HepG2 (cell line): ENCODE measurements around the gene IGFBP5. TPM values are rescaled to one million over a fixed set of nuclear protein-coding genes. Genes with fewer than 3 reads are reported as not detected.

Experiments
- ATAD3A ChIP-seq: sonication (generic); formaldehyde crosslinking; IDR thresholded peaks from 2 replicates; pipeline ENCODE4 v1.4.0; 2020; ENCODE audit warnings: missing genetic modification reagents
- ATF7-NPFF ChIP-seq: sonication (generic); formaldehyde crosslinking; IDR thresholded peaks from 2 replicates; pipeline ENCODE4 v1.8.1; 2023; ENCODE audit warnings: mild to moderate bottlenecking, low read depth, missing genetic modification reagents, moderate library complexity
- ELF1 ChIP-seq: sonication (generic); formaldehyde crosslinking; IDR thresholded peaks from 2 replicates; pipeline ENCODE4 v1.4.0; 2020; ENCODE audit warnings: missing genetic modification reagents
- FOXM1 ChIP-seq: sonication (generic); formaldehyde crosslinking; IDR thresholded peaks from 2 replicates; pipeline ENCODE4 v1.5.0; 2020; ENCODE audit warnings: missing genetic modification reagents
- FOXP1 ChIP-seq, 2 experiments: fragments of 450-650 bp in 1 of 2; IDR thresholded peaks; 2 replicates each; pipeline ENCODE4 v1.6.1; 2017 to 2018; ENCODE audit warnings: antibody characterized with exemption in 1 of 2
- HDAC6 ChIP-seq: fragments of 200-600 bp; sonication (generic); IDR thresholded peaks from 2 replicates; pipeline ENCODE4 v1.7.0; 2017; ENCODE audit warnings: mild to moderate bottlenecking, antibody characterized with exemption, low read length, low read depth
- HHEX ChIP-seq: IDR thresholded peaks from 2 replicates; pipeline ENCODE4 v1.6.1; 2016; ENCODE audit warnings: control low read depth
- HOXD1 ChIP-seq: sonication (generic); formaldehyde crosslinking; IDR thresholded peaks from 2 replicates; pipeline ENCODE4 v1.5.0; 2020; ENCODE audit warnings: missing genetic modification reagents
- JUN ChIP-seq: sonication (generic); formaldehyde crosslinking; IDR thresholded peaks from 2 replicates; pipeline ENCODE4 v1.4.0; 2020; ENCODE audit warnings: mild to moderate bottlenecking, missing genetic modification reagents
- NFIC ChIP-seq: IDR thresholded peaks from 2 replicates; pipeline ENCODE4 v1.6.1; 2012; ENCODE audit warnings: mild to moderate bottlenecking, low read length, inconsistent platforms
- NR2F1 ChIP-seq, 2 experiments: fragments of 450-650 bp in 1 of 2; formaldehyde crosslinking in 1 of 2; IDR thresholded peaks; 2 replicates each; pipeline versions ENCODE4 v1.5.0 to v1.6.1; 2016 to 2020; ENCODE audit warnings: mild to moderate bottlenecking in 1 of 2, missing compliant biosample characterization in 1 of 2, missing genetic modification reagents in 1 of 2, moderate library complexity in 1 of 2
- SALL2 ChIP-seq: sonication (generic); formaldehyde crosslinking; IDR thresholded peaks from 2 replicates; pipeline ENCODE4 v1.8.1; 2023; ENCODE audit warnings: mild to moderate bottlenecking, missing genetic modification reagents, inconsistent platforms
- SAP130 ChIP-seq: IDR thresholded peaks from 2 replicates; pipeline ENCODE4 v1.6.1; 2016; ENCODE audit warnings: low read depth
- SOX5 ChIP-seq: IDR thresholded peaks from 2 replicates; pipeline ENCODE4 v1.6.1; 2016; ENCODE audit warnings: borderline replicate concordance
- SRY ChIP-seq: sonication (generic); formaldehyde crosslinking; IDR thresholded peaks from 2 replicates; pipeline ENCODE4 v1.8.0; 2022; ENCODE audit warnings: mild to moderate bottlenecking, missing genetic modification reagents
- ZBTB40 ChIP-seq, 2 experiments: fragments of 450-650 bp in 1 of 2; sonication (generic) in 1 of 2; formaldehyde crosslinking in 1 of 2; IDR thresholded peaks; 2 replicates each; pipeline versions ENCODE4 v1.6.1 to v1.8.0; 2016 to 2022; ENCODE audit warnings: antibody characterized with exemption in 1 of 2, mild to moderate bottlenecking in 1 of 2, missing genetic modification reagents in 1 of 2
- ZNF674 ChIP-seq: sonication (generic); formaldehyde crosslinking; IDR thresholded peaks from 2 replicates; pipeline ENCODE4 v1.5.0; 2020; ENCODE audit warnings: low read depth, mild to moderate bottlenecking, missing genetic modification reagents
- polyA plus RNA-seq, 8 experiments: library from polyadenylated mRNA; depleted of rRNA in 3 of 8; stranded (reverse) in 7 of 8; unstranded in 1 of 8; fragments of >200 nt; fragmentation: Illumina TruSeq in 4 of 8; extraction: Trizol in 4 of 8; gene quantifications; 2 replicates each; pipeline versions ENCODE4 v1.2.1 to v1.2.3, GENCODE V29; 2011 to 2016; ENCODE audit warnings: low read depth in 4 of 8, missing spikeins in 1 of 8, mixed read lengths in 1 of 8; ENCODE audit not compliant: insufficient read depth in 1 of 8
- total RNA-seq, 5 experiments: library from RNA; depleted of rRNA; stranded (reverse); fragments of >200 nt; fragmentation: Illumina TruSeq; extraction: Trizol; gene quantifications; 2 replicates each; pipeline ENCODE4 v1.2.3, GENCODE V29; 2016; ENCODE audit warnings: low read depth in 1 of 5
- TF ChIP-seq, protein P1 (sequence below): sonication (generic); formaldehyde crosslinking; conservative IDR thresholded peaks from 2 replicates; pipeline ENCODE4 v1.4.0; 2020; ENCODE audit warnings: mild to moderate bottlenecking, missing genetic modification reagents, moderate library complexity

Gene IGFBP5
- total and polyA plus RNA-seq, 2 of the 13 experiments (the other 11 are each of a cell fraction or from before 2014, with no cell fraction given): 0.15 TPM; not detected in 1

GRCh38 chr2:216740557-216741222 lies 45.3 kb upstream of the IGFBP5 start (continued):
- no peak for TF ChIP-seq ZBTB40 (IDR thresholded peaks at IDR 0.05)
- peak; percentile 76; the same call in 1 of the 2 replicates for TF ChIP-seq ZBTB40 (CRISPR knock-in tag; IDR thresholded peaks at IDR 0.05)
- 0 out of 2 replicates have a peak, but pooled peaks have one; percentile 16 for TF ChIP-seq SAP130
- no peak for TF ChIP-seq FOXP1 (IDR thresholded peaks at IDR 0.05)
- peak; percentile 70 for TF ChIP-seq FOXP1 (CRISPR knock-in tag; IDR thresholded peaks at IDR 0.05)
- TF ChIP-seq ATAD3A (CRISPR knock-in tag): no peak
- TF ChIP-seq SOX5 (CRISPR knock-in tag): peak; percentile 43; the same call in 1 of the 2 replicates
- TF ChIP-seq ELF1 (CRISPR knock-in tag): no peak
- TF ChIP-seq ATF7-NPFF (CRISPR knock-in tag): no peak
- TF ChIP-seq NFIC: no peak
- TF ChIP-seq FOXM1 (CRISPR knock-in tag): no peak
- TF ChIP-seq SRY: no peak
- TF ChIP-seq HOXD1 (CRISPR knock-in tag): no peak
- peak in 1 of 2 experiments; percentile 55; a peak in 2 of 4 replicates for TF ChIP-seq NR2F1 (CRISPR knock-in tag; IDR thresholded peaks at IDR 0.05)
- no peak for TF ChIP-seq HHEX
- no peak for TF ChIP-seq ZNF674 (CRISPR knock-in tag)
- TF ChIP-seq, protein P1, sequence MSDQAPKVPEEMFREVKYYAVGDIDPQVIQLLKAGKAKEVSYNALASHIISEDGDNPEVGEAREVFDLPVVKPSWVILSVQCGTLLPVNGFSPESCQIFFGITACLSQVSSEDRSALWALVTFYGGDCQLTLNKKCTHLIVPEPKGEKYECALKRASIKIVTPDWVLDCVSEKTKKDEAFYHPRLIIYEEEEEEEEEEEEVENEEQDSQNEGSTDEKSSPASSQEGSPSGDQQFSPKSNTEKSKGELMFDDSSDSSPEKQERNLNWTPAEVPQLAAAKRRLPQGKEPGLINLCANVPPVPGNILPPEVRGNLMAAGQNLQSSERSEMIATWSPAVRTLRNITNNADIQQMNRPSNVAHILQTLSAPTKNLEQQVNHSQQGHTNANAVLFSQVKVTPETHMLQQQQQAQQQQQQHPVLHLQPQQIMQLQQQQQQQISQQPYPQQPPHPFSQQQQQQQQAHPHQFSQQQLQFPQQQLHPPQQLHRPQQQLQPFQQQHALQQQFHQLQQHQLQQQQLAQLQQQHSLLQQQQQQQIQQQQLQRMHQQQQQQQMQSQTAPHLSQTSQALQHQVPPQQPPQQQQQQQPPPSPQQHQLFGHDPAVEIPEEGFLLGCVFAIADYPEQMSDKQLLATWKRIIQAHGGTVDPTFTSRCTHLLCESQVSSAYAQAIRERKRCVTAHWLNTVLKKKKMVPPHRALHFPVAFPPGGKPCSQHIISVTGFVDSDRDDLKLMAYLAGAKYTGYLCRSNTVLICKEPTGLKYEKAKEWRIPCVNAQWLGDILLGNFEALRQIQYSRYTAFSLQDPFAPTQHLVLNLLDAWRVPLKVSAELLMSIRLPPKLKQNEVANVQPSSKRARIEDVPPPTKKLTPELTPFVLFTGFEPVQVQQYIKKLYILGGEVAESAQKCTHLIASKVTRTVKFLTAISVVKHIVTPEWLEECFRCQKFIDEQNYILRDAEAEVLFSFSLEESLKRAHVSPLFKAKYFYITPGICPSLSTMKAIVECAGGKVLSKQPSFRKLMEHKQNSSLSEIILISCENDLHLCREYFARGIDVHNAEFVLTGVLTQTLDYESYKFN (CRISPR knock-in tag): peak; percentile 72
- TF ChIP-seq JUN: no peak
- no peak for TF ChIP-seq HDAC6
- no peak for TF ChIP-seq SALL2
